B cell (primary cell): ENCODE measurements around the gene SLC45A2. TPM values are rescaled to one million over a fixed set of nuclear protein-coding genes. Genes with fewer than 3 reads are reported as not detected.

Experiments
- ATAC-seq: fragments of 200-7000 bp; cut with Tn5 transposase; one replicate; pipeline ENCODE4 v1.10.0; 2021; ENCODE audit warnings: low read depth, mild to moderate bottlenecking, moderate number of reproducible peaks, moderate library complexity
- CTCF ChIA-PET: fragments of 350-600 bp; sonication (Branson Sonifier 250); formaldehyde crosslinking; loops from one replicate; lab custom pipeline; 2021; ENCODE audit warnings: antibody characterized with exemption, inconsistent platforms; lab: Charles Lee
- POLR2A ChIA-PET: fragments of 350-600 bp; sonication (Branson Sonifier 250); formaldehyde crosslinking; loops from one replicate; lab custom pipeline; 2021; ENCODE audit warnings: antibody characterized with exemption; lab: Charles Lee
- DNase-seq: peaks from one replicate; pipeline ENCODE4 v3.0.0; 2013
- H2AFZ ChIP-seq: 2 replicates; pipeline ENCODE4 v1.6.1; 2012; ENCODE audit warnings: mild to moderate bottlenecking, low read depth, low read length; ENCODE audit not compliant: insufficient read depth, poor library complexity, severe bottlenecking
- H3K27ac ChIP-seq, 2 donors: 1 replicate in 1 of 2; 2 replicates in 1 of 2; pipeline ENCODE4 v1.5.1; 2012 to 2013; ENCODE audit warnings: low read length in 2 of 2, mild to moderate bottlenecking in 2 of 2, moderate library complexity in 1 of 2
- H3K27me3 ChIP-seq, 4 experiments: fragments of 200-600 bp in 1 of 4; sonication (generic) in 1 of 4; replicated peaks in 1 of 4; 1 replicate in 2 of 4; 2 replicates in 2 of 4; pipeline versions ENCODE4 v1.6.1 to v1.7.0; 2013 to 2016; ENCODE audit warnings: low read length in 3 of 4, mild to moderate bottlenecking in 2 of 4, mixed read lengths in 1 of 4, moderate library complexity in 1 of 4; ENCODE audit not compliant: insufficient read depth in 4 of 4, control insufficient read depth in 3 of 4; ENCODE audit errors: control extremely low read depth in 1 of 4
- H3K36me3 ChIP-seq, 2 experiments: replicated peaks in 1 of 2; 1 replicate in 1 of 2; 2 replicates in 1 of 2; pipeline versions ENCODE4 v1.6.1 to v1.7.1; 2013; ENCODE audit warnings: low read length in 1 of 2; ENCODE audit not compliant: insufficient read depth in 2 of 2, control insufficient read depth in 1 of 2; ENCODE audit errors: control extremely low read depth in 1 of 2, extremely low read depth in 1 of 2
- H3K4me1 ChIP-seq, 2 donors: fragments of 200-600 bp in 1 of 2; sonication (generic) in 1 of 2; 1 replicate in 1 of 2; 2 replicates in 1 of 2; pipeline versions ENCODE4 v1.5.1 to v1.6.1; 2013 to 2017; ENCODE audit warnings: low read length in 2 of 2; ENCODE audit not compliant: control insufficient read depth in 2 of 2, insufficient read depth in 2 of 2
- H3K4me2 ChIP-seq: replicated peaks from 2 replicates; pipeline ENCODE3; 2012; ENCODE audit warnings: mild to moderate bottlenecking, low read depth, low read length; ENCODE audit not compliant: poor library complexity, severe bottlenecking
- H3K4me3 ChIP-seq, 5 experiments: fragments of 200-600 bp in 1 of 5; sonication (generic) in 1 of 5; 1 replicate in 3 of 5; 2 replicates in 2 of 5; pipeline versions ENCODE4 v1.5.1 to v1.7.0; 2011 to 2016; ENCODE audit warnings: low read length in 4 of 5, mild to moderate bottlenecking in 4 of 5, low read depth in 2 of 5, control low read depth in 1 of 5, moderate library complexity in 1 of 5; ENCODE audit not compliant: insufficient read depth in 1 of 5; ENCODE audit errors: control extremely low read depth in 1 of 5, extremely low read depth in 1 of 5
- H3K79me2 ChIP-seq: fragments of 200-600 bp; sonication (generic); one replicate; pipeline ENCODE4 v1.6.0; 2016; ENCODE audit warnings: low read length; ENCODE audit not compliant: control insufficient read depth, insufficient read depth
- H3K9ac ChIP-seq: fragments of 200-600 bp; sonication (generic); 2 replicates; pipeline ENCODE4 v1.6.1; 2017; ENCODE audit warnings: mild to moderate bottlenecking, low read length, moderate library complexity
- H3K9me3 ChIP-seq, 3 donors: one replicate each; pipeline versions ENCODE4 v1.6.1 to v1.7.1; 2013; ENCODE audit warnings: low read length in 2 of 3; ENCODE audit not compliant: control insufficient read depth in 2 of 3, insufficient read depth in 1 of 3; ENCODE audit errors: control extremely low read depth in 1 of 3
- H4K20me1 ChIP-seq: 2 replicates; pipeline ENCODE4 v1.6.0; 2012; ENCODE audit warnings: mild to moderate bottlenecking, low read length; ENCODE audit not compliant: insufficient read depth, control insufficient read depth, poor library complexity, severe bottlenecking
- H3K27ac Mint-ChIP-seq: one replicate; pipeline ENCODE4 v1.8.0; 2021; ENCODE audit warnings: mixed read lengths
- H3K27me3 Mint-ChIP-seq: one replicate; pipeline ENCODE4 v1.8.0; 2021; ENCODE audit warnings: mixed read lengths
- H3K4me1 Mint-ChIP-seq: one replicate; pipeline ENCODE4 v1.8.0; 2021; ENCODE audit warnings: mixed read lengths
- H3K4me3 Mint-ChIP-seq: one replicate; pipeline ENCODE4 v1.8.0; 2021; ENCODE audit warnings: mixed read lengths
- H3K9me3 Mint-ChIP-seq: one replicate; pipeline ENCODE4 v1.8.0; 2022; ENCODE audit warnings: mixed read lengths; ENCODE audit not compliant: insufficient read depth
- CTCF ChIP-seq: fragments of 200-600 bp; IDR thresholded peaks from one replicate; pipeline ENCODE4 v1.8.0; 2022; ENCODE audit warnings: antibody characterized with exemption, mild to moderate bottlenecking
- EZH2 ChIP-seq: IDR thresholded peaks from 2 replicates; pipeline ENCODE4 v1.6.1; 2012; ENCODE audit warnings: borderline replicate concordance, low read depth, mild to moderate bottlenecking, moderate library complexity, low read length; ENCODE audit not compliant: insufficient read depth, poor library complexity, severe bottlenecking
- WGBS: methylation state at CpG from one replicate; pipeline ENCODE4 v1.1.5; 2013; ENCODE audit warnings: missing lambda C conversion rate; ENCODE audit not compliant: insufficient coverage; 5-methylcytosine and 5-hydroxymethylcytosine counted together
- intact Hi-C: fragments of 100-400 bp; cut with micrococcal nuclease; formaldehyde crosslinking; loops from one replicate; pipeline ENCODE4 v1.10.0; 2022
- polyA plus RNA-seq: library from polyadenylated mRNA; depleted of rRNA; stranded (reverse); fragments of >200 nt; gene quantifications from 2 replicates; pipeline ENCODE4 v1.2.3, GENCODE V29; 2012
- total RNA-seq, 2 donors: library from RNA; stranded (reverse); fragments of 120-200 nt in 1 of 2; gene quantifications; 1 replicate in 1 of 2; 2 replicates in 1 of 2; pipeline versions ENCODE4 v1.2.3 to v1.2.4, GENCODE V29; 2013 to 2022

The SLC45A2 gene
- total and polyA plus RNA-seq, 2 donors (not counting 1 experiment from before 2014, with no cell fraction given): not detected

- no peak overlapping the region for H3K27ac ChIP-seq
- H3K4me3 ChIP-seq: no peak overlapping the region
- no peak overlapping the region for H3K9ac ChIP-seq
- POLR2A ChIA-PET: no interaction called here
- H3K79me2 ChIP-seq: no peaks in the 10 kb centered on the region
- TF ChIP-seq CTCF: no peak
- no peak for TF ChIP-seq EZH2
- Mint-ChIP-seq H3K27me3 (no peaks in the 10 kb centered on the region), H3K4me1 (no peaks in the 10 kb centered on the region), H3K27ac (no peak overlapping the region), H3K9me3 (no peaks in the 10 kb centered on the region), H3K4me3 (no peak overlapping the region)
- CTCF ChIA-PET: interaction anchor here (1.1 kb wide), 1 partner anchor 9 kb away, joined by 3 read pairs; no protein-coding TSS in a partner anchor
- no peaks in the 10 kb centered on the region for H4K20me1 ChIP-seq
- H3K4me2 ChIP-seq: no peak overlapping the region
- 95% methylated on average over 2 of the region's 2 CpGs for WGBS
- peaks cover 2 to 15% of the 10 kb centered on the region in 2 experiments for H3K36me3 ChIP-seq
- no peak overlapping the region for H2AFZ ChIP-seq
- H3K27me3 ChIP-seq: no peaks in the 10 kb centered on the region
- DNase-seq (no peak), ATAC-seq (no peak)
- H3K9me3 ChIP-seq: no peaks in the 10 kb centered on the region
- intact Hi-C loops: no loop called here
- H3K4me1 ChIP-seq: no peaks in the 10 kb centered on the region
Measured at GRCh38 chr5:34017254-34017653, 32.8 kb upstream of the SLC45A2 start.

- no peaks in the 10 kb centered on the region for H3K4me1 Mint-ChIP-seq
- no peak for TF ChIP-seq EZH2
- no peak for TF ChIP-seq CTCF
- Histone ChIP-seq H3K4me2 (no peak overlapping the region), H3K79me2 (no peaks in the 10 kb centered on the region), H3K9ac (no peak overlapping the region), H3K9me3 (no peaks in the 10 kb centered on the region), H3K4me3 (no peak overlapping the region), H3K36me3 (peaks cover 2 to 15% of the 10 kb centered on the region in 2 experiments), H3K4me1 (no peaks in the 10 kb centered on the region), H3K27me3 (no peaks in the 10 kb centered on the region), H4K20me1 (no peaks in the 10 kb centered on the region), H2AFZ (no peak overlapping the region), H3K27ac (no peak overlapping the region)
- ChIA-PET CTCF (interaction anchor here (1.1 kb wide), 1 partner anchor 8 kb away, joined by 3 read pairs; no protein-coding TSS in a partner anchor), POLR2A (no interaction called here)
- no peak overlapping the region for H3K27ac Mint-ChIP-seq
- intact Hi-C loops: no loop called here
- no peak for DNase-seq
- no peak for ATAC-seq
- H3K27me3 Mint-ChIP-seq: no peaks in the 10 kb centered on the region
- H3K4me3 Mint-ChIP-seq: no peak overlapping the region
- WGBS: 100% methylated on average over 2 of the region's 2 CpGs
- no peaks in the 10 kb centered on the region for H3K9me3 Mint-ChIP-seq
Measured at GRCh38 chr5:34016750-34017149, 32.3 kb upstream of the SLC45A2 start.
